Keratinocyte (primary cell): ENCODE results near the gene MICAL2.

Experiments
- EZH2 ChIP-seq: IDR thresholded peaks from one replicate; pipeline ENCODE4 v1.6.1; 2012; ENCODE audit warnings: inconsistent platforms, mild to moderate bottlenecking, low read length, moderate library complexity
- TF ChIP-seq, protein P1 (sequence below), 3 experiments: IDR thresholded peaks in 1 of 3; conservative IDR thresholded peaks in 1 of 3; optimal IDR thresholded peaks in 1 of 3; 2 replicates in 2 of 3; 3 replicates in 1 of 3; pipeline versions ENCODE3 to v1.5.1; 2011; ENCODE audit warnings: low read length in 3 of 3, mild to moderate bottlenecking in 3 of 3, moderate library complexity in 2 of 3, control low read depth in 1 of 3, inconsistent platforms in 1 of 3; ENCODE audit not compliant: insufficient read depth in 2 of 3; ENCODE audit errors: extremely low read depth in 1 of 3

DNA sequence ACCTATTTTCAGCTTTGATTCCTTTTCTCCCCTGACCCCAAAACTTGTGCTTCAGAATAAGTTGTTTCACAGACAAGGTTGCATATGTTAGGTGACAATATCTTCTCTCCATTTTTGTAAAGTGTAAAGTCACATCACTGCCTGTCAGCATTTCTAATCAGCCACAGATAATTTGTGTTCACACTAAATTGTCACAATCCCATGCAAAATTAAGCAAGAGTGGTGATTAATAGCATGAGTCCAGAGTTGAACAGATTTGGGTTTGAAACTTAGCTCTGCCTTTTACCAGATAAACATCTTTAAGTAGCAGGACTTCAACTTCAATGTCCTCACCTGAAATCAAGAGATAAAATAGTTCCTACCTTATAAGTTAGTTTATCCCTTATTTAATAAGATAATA, 80.1 kb downstream of the MICAL2 start:
- TF ChIP-seq, protein P1, sequence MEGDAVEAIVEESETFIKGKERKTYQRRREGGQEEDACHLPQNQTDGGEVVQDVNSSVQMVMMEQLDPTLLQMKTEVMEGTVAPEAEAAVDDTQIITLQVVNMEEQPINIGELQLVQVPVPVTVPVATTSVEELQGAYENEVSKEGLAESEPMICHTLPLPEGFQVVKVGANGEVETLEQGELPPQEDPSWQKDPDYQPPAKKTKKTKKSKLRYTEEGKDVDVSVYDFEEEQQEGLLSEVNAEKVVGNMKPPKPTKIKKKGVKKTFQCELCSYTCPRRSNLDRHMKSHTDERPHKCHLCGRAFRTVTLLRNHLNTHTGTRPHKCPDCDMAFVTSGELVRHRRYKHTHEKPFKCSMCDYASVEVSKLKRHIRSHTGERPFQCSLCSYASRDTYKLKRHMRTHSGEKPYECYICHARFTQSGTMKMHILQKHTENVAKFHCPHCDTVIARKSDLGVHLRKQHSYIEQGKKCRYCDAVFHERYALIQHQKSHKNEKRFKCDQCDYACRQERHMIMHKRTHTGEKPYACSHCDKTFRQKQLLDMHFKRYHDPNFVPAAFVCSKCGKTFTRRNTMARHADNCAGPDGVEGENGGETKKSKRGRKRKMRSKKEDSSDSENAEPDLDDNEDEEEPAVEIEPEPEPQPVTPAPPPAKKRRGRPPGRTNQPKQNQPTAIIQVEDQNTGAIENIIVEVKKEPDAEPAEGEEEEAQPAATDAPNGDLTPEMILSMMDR (optimal IDR thresholded peaks at IDR 0.05 in 1 of 3, IDR thresholded peaks at IDR 0.05 in 1 of 3, conservative IDR thresholded peaks at IDR 0.05 in 1 of 3; ENCODE audit: extremely low read depth in 1 of 3, insufficient read depth in 2 of 3, low read length in 3 of 3): no peak
- no peak for TF ChIP-seq EZH2
